H1 (cell line): ENCODE results near the gene R3HCC1L. TPM values are rescaled to one million over a fixed set of nuclear protein-coding genes. Genes with fewer than 3 reads are reported as not detected.

ENCODE experiments used
- CTCF ChIA-PET: fragments of 300-600 bp; sonication (Branson Sonifier 250); formaldehyde crosslinking; loops from one replicate; lab custom pipeline; 2021; ENCODE audit not compliant: partially characterized antibody; lab: Charles Lee
- POLR2A ChIA-PET: fragments of 300-600 bp; sonication (Branson Sonifier 250); formaldehyde crosslinking; loops from one replicate; lab custom pipeline; 2021; ENCODE audit warnings: inconsistent platforms; ENCODE audit not compliant: partially characterized antibody; lab: Charles Lee
- DNase-seq, 2 experiments: peaks; one replicate each; pipeline versions ENCODE4 v3.0.0 to v3.0.0-alpha.2; 2010 to 2022; ENCODE audit warnings: low spot score in 2 of 2, low read depth in 1 of 2, mixed read lengths in 1 of 2
- FAIRE-seq: peaks from 2 replicates; lab custom pipeline; 2011; peaks lifted over from hg19 to GRCh38; lab: Jason Lieb, UNC
- H2AFZ ChIP-seq: 2 replicates; pipeline ENCODE4 v1.8.1; 2012; ENCODE audit warnings: low read length, inconsistent platforms
- H2AK5ac ChIP-seq: 2 replicates; pipeline ENCODE4 v1.6.1; 2013; ENCODE audit warnings: low read depth, low read length
- H2BK120ac ChIP-seq: replicated peaks from 2 replicates; pipeline ENCODE3; 2013; ENCODE audit warnings: low read depth, low read length, inconsistent platforms
- H2BK12ac ChIP-seq: 2 replicates; pipeline ENCODE4 v1.6.1; 2013; ENCODE audit warnings: low read depth, low read length
- H2BK15ac ChIP-seq: 2 replicates; pipeline ENCODE4 v1.6.1; 2013; ENCODE audit warnings: low read length
- H2BK20ac ChIP-seq: 2 replicates; pipeline ENCODE4 v1.6.1; 2013; ENCODE audit warnings: low read length
- H2BK5ac ChIP-seq: 2 replicates; pipeline ENCODE4 v1.6.1; 2013; ENCODE audit warnings: low read depth, low read length
- H3K14ac ChIP-seq: 2 replicates; pipeline ENCODE4 v1.6.1; 2013; ENCODE audit warnings: inconsistent platforms; ENCODE audit not compliant: insufficient read length
- H3K18ac ChIP-seq: 2 replicates; pipeline ENCODE4 v1.6.1; 2013; ENCODE audit warnings: low read length; ENCODE audit errors: extremely low read depth
- H3K23ac ChIP-seq: 2 replicates; pipeline ENCODE4 v1.6.1; 2013; ENCODE audit warnings: inconsistent platforms; ENCODE audit not compliant: insufficient read length
- H3K23me2 ChIP-seq: 2 replicates; pipeline ENCODE4 v1.6.1; 2013; ENCODE audit warnings: low read depth, low read length
- H3K27ac ChIP-seq: 2 replicates; pipeline ENCODE4 v1.6.1; 2011; ENCODE audit warnings: low read depth, low read length, inconsistent platforms
- H3K27me3 ChIP-seq, 4 experiments: replicated peaks in 1 of 4; 1 replicate in 1 of 4; 2 replicates in 3 of 4; pipeline versions ENCODE4 v1.6.1 to v1.8.1; 2011 to 2013; ENCODE audit warnings: low read length in 3 of 4, mild to moderate bottlenecking in 3 of 4, inconsistent platforms in 2 of 4, mixed read lengths in 2 of 4, moderate library complexity in 1 of 4; ENCODE audit not compliant: control insufficient read depth in 3 of 4, insufficient read depth in 3 of 4; ENCODE audit errors: extremely low read depth in 1 of 4
- H3K36me3 ChIP-seq, 4 experiments: 2 replicates each; pipeline versions ENCODE4 v1.6.1 to v1.8.1; 2011 to 2013; ENCODE audit warnings: mild to moderate bottlenecking in 4 of 4, low read length in 3 of 4, moderate library complexity in 2 of 4, control low read depth in 1 of 4, inconsistent platforms in 1 of 4; ENCODE audit not compliant: insufficient read depth in 4 of 4, control insufficient read depth in 2 of 4
- H3K4ac ChIP-seq: replicated peaks from 2 replicates; pipeline ENCODE3; 2013; ENCODE audit warnings: low read length, low read depth, mixed read lengths, inconsistent platforms; ENCODE audit not compliant: insufficient read length
- H3K4me1 ChIP-seq, 4 experiments: replicated peaks in 1 of 4; 1 replicate in 1 of 4; 2 replicates in 3 of 4; pipeline versions ENCODE4 v1.6.1 to v1.8.1; 2011 to 2013; ENCODE audit warnings: low read length in 3 of 4, inconsistent platforms in 2 of 4, mixed read lengths in 1 of 4; ENCODE audit not compliant: insufficient read depth in 4 of 4, control insufficient read depth in 3 of 4
- H3K4me2 ChIP-seq, 2 experiments: 2 replicates each; pipeline versions ENCODE4 v1.6.1 to v1.8.1; 2011 to 2013; ENCODE audit warnings: low read depth in 2 of 2, low read length in 2 of 2, control low read depth in 1 of 2, inconsistent platforms in 1 of 2, mild to moderate bottlenecking in 1 of 2; ENCODE audit not compliant: insufficient read depth in 1 of 2
- H3K4me3 ChIP-seq, 4 experiments: fragments of 200-600, 300-600 bp in 1 of 4; sonication (generic), shearing (Covaris generic), sonication (Bioruptor Twin) in 1 of 4; 2 replicates each; pipeline versions ENCODE4 v1.5.1 to v1.8.1; 2011 to 2016; ENCODE audit warnings: low read length in 4 of 4, low read depth in 3 of 4, control low read depth in 2 of 4, inconsistent platforms in 2 of 4, mild to moderate bottlenecking in 2 of 4, mixed read lengths in 1 of 4, moderate library complexity in 1 of 4; ENCODE audit not compliant: insufficient read depth in 2 of 4; ENCODE audit errors: extremely low read depth in 1 of 4
- H3K56ac ChIP-seq: replicated peaks from 2 replicates; pipeline ENCODE3; 2013; ENCODE audit warnings: low read depth, mild to moderate bottlenecking, mixed read lengths, low read length, inconsistent platforms; ENCODE audit not compliant: insufficient read length
- H3K79me1 ChIP-seq: 2 replicates; pipeline ENCODE4 v1.6.1; 2013; ENCODE audit warnings: low read depth, low read length, control low read depth
- H3K79me2 ChIP-seq, 2 experiments: 2 replicates each; pipeline versions ENCODE4 v1.6.1 to v1.8.1; 2012 to 2013; ENCODE audit warnings: low read length in 2 of 2, mild to moderate bottlenecking in 2 of 2, inconsistent platforms in 1 of 2; ENCODE audit not compliant: insufficient read depth in 2 of 2, control insufficient read depth in 1 of 2
- H3K9ac ChIP-seq, 4 experiments: replicated peaks in 1 of 4; 1 replicate in 1 of 4; 2 replicates in 3 of 4; pipeline versions ENCODE4 v1.6.1 to v1.8.1; 2011 to 2013; ENCODE audit warnings: low read depth in 3 of 4, low read length in 3 of 4, control low read depth in 2 of 4, mild to moderate bottlenecking in 2 of 4, moderate library complexity in 2 of 4, inconsistent platforms in 1 of 4; ENCODE audit errors: extremely low read depth in 1 of 4
- H3K9me3 ChIP-seq, 2 experiments: 2 replicates each; pipeline versions ENCODE4 v1.6.1 to v1.8.1; 2012 to 2013; ENCODE audit warnings: mild to moderate bottlenecking in 2 of 2, moderate library complexity in 2 of 2, control low read depth in 1 of 2, inconsistent platforms in 1 of 2, low read depth in 1 of 2, low read length in 1 of 2, mixed read lengths in 1 of 2; ENCODE audit not compliant: insufficient read depth in 2 of 2
- H4K20me1 ChIP-seq, 2 experiments: replicated peaks in 1 of 2; 2 replicates each; pipeline versions ENCODE3 to v1.8.1; 2011 to 2013; ENCODE audit warnings: inconsistent platforms in 2 of 2, low read length in 2 of 2, mild to moderate bottlenecking in 1 of 2; ENCODE audit not compliant: insufficient read depth in 2 of 2, control insufficient read depth in 1 of 2
- H4K5ac ChIP-seq: 2 replicates; pipeline ENCODE4 v1.6.1; 2013; ENCODE audit warnings: low read length, low read depth, mixed read lengths, inconsistent platforms; ENCODE audit not compliant: insufficient read length
- H4K8ac ChIP-seq: 2 replicates; pipeline ENCODE4 v1.8.0; 2013; ENCODE audit warnings: mild to moderate bottlenecking, moderate library complexity, low read length, inconsistent platforms; ENCODE audit not compliant: insufficient read depth; ENCODE audit errors: extremely low read depth
- H4K91ac ChIP-seq: replicated peaks from 2 replicates; pipeline ENCODE3; 2013; ENCODE audit warnings: low read length, mixed read lengths, inconsistent platforms; ENCODE audit not compliant: insufficient read length
- ASH2L ChIP-seq: fragments of 200-600, 300-600 bp; sonication (generic); IDR thresholded peaks from one replicate; pipeline ENCODE4 v1.7.1; 2017; ENCODE audit warnings: low read length
- BRCA1 ChIP-seq: IDR thresholded peaks from 2 replicates; pipeline ENCODE4 v1.6.1; 2012; ENCODE audit warnings: low read depth, low read length, improper control_type of control experiment
- E2F6 ChIP-seq: IDR thresholded peaks from 2 replicates; pipeline ENCODE4 v1.6.1; 2012; ENCODE audit warnings: inconsistent platforms
- JUN ChIP-seq: IDR thresholded peaks from 2 replicates; pipeline ENCODE4 v1.6.1; 2011; ENCODE audit warnings: low read depth, mild to moderate bottlenecking, improper control_type of control experiment, low read length
- NRF1 ChIP-seq: IDR thresholded peaks from 2 replicates; pipeline ENCODE4 v1.6.1; 2011; ENCODE audit warnings: mild to moderate bottlenecking, low read depth, low read length, improper control_type of control experiment
- PHF8 ChIP-seq: fragments of 200-600 bp; sonication (generic); conservative IDR thresholded peaks from 2 replicates; pipeline ENCODE4 v1.7.1; 2012; ENCODE audit warnings: low read depth, mild to moderate bottlenecking, inconsistent platforms, low read length, moderate library complexity
- RAD21 ChIP-seq, 2 experiments: IDR thresholded peaks in 1 of 2; conservative IDR thresholded peaks in 1 of 2; 2 replicates each; pipeline ENCODE4 v1.6.1; 2011; ENCODE audit warnings: low read depth in 2 of 2, low read length in 2 of 2, improper control_type of control experiment in 1 of 2, inconsistent platforms in 1 of 2, mild to moderate bottlenecking in 1 of 2, moderate library complexity in 1 of 2
- RNF2 ChIP-seq: fragments of 200-900, 300-1000 bp; sonication (generic); IDR thresholded peaks from 2 replicates; pipeline ENCODE4 v1.7.1; 2016; ENCODE audit warnings: borderline replicate concordance, low read depth, mild to moderate bottlenecking, antibody characterized with exemption, low read length; ENCODE audit not compliant: poor library complexity, severe bottlenecking; ENCODE audit errors: missing control alignments
- SIX5 ChIP-seq: IDR thresholded peaks from 2 replicates; pipeline ENCODE4 v1.6.1; 2011; ENCODE audit warnings: mild to moderate bottlenecking, low read depth, low read length
- SP2 ChIP-seq: IDR thresholded peaks from 2 replicates; pipeline ENCODE4 v1.6.1; 2012; ENCODE audit warnings: mild to moderate bottlenecking, low read length, inconsistent platforms
- TEAD4 ChIP-seq: IDR thresholded peaks from 2 replicates; pipeline ENCODE4 v1.6.1; 2012; ENCODE audit warnings: low read depth, low read length, inconsistent platforms, mixed read lengths
- WGBS, 2 experiments: shearing (Covaris generic) in 1 of 2; methylation state at CpG; one replicate each; pipeline versions ENCODE4 v1.1.6 to v1.1.7; 2013 to 2015; ENCODE audit warnings: low lambda C conversion rate in 2 of 2, mixed read lengths in 2 of 2, inconsistent platforms in 1 of 2, low coverage in 1 of 2, missing lambda C conversion rate in 1 of 2; ENCODE audit not compliant: insufficient replicate concordance in 2 of 2, insufficient coverage in 1 of 2, insufficient read length in 1 of 2; ENCODE audit errors: extremely low coverage in 1 of 2, missing lambda C conversion rate in 1 of 2; 5-methylcytosine and 5-hydroxymethylcytosine counted together
- polyA plus RNA-seq, 7 experiments: library from polyadenylated mRNA; depleted of rRNA in 3 of 7; stranded (reverse) in 5 of 7; unstranded in 2 of 7; fragments of >200 nt in 5 of 7; fragments of 200-250 nt in 2 of 7; gene quantifications; 1 replicate in 5 of 7; 2 replicates in 1 of 7; 4 replicates in 1 of 7; pipeline versions ENCODE4 v1.2.1 to v1.2.3, GENCODE V29; 2011 to 2013; ENCODE audit warnings: missing spikeins in 2 of 7, mixed read lengths in 2 of 7
- total RNA-seq: library from RNA; stranded (reverse); fragmentation: NEBNext Ultra II Directional; extraction: Animal tissue kit (Norgen Biotek cat#: 25700); gene quantifications from 2 replicates; pipeline ENCODE4 v1.2.1, GENCODE V29; 2021

The R3HCC1L gene
- total and polyA plus RNA-seq, 2 of the 8 experiments (the other 6 are each of a cell fraction or from before 2014, with no cell fraction given) = 6.9 to 13.9 TPM

GRCh38 chr10:98246911-98247805 lies 112.7 kb downstream of the R3HCC1L start:
- H2BK120ac ChIP-seq = no peak overlapping the region
- no peak overlapping the region for H3K9ac ChIP-seq
- ChIA-PET POLR2A (no interaction called here), CTCF (interaction anchor here (1.5 to 6.6 kb wide), 3 partner anchors 16 to 85 kb away, joined by 4 to 44 read pairs (median 7); no protein-coding TSS in a partner anchor)
- no peak overlapping the region for H2BK20ac ChIP-seq
- H3K36me3 ChIP-seq = peaks cover 0 to 15% (median 8%) of the 10 kb centered on the region in 4 experiments; a peak in 6 of 8 replicates
- H3K4me1 ChIP-seq = peaks cover 0 to 5% (median under 1%) of the 10 kb centered on the region in 4 experiments; a peak in 2 of 7 replicates
- no peak overlapping the region for H3K56ac ChIP-seq
- H3K79me2 ChIP-seq = no peaks in the 10 kb centered on the region
- H3K79me1 ChIP-seq = no peaks in the 10 kb centered on the region
- H3K4ac ChIP-seq = no peak overlapping the region
- H2AK5ac ChIP-seq = no peak overlapping the region
- H3K27me3 ChIP-seq = no peaks in the 10 kb centered on the region
- H2BK12ac ChIP-seq = no peak overlapping the region
- H3K23me2 ChIP-seq = no peaks in the 10 kb centered on the region
- H3K4me3 ChIP-seq = no peak overlapping the region
- no peak overlapping the region for H4K5ac ChIP-seq
- no peaks in the 10 kb centered on the region for H3K9me3 ChIP-seq
- H3K4me2 ChIP-seq = no peak overlapping the region
- H4K91ac ChIP-seq = no peak overlapping the region
- DNase-seq (no peak), FAIRE-seq (no peak)
- H4K20me1 ChIP-seq = no peaks in the 10 kb centered on the region
- H2BK5ac ChIP-seq = no peak overlapping the region
- no peak overlapping the region for H3K18ac ChIP-seq
- H3K14ac ChIP-seq = no peak overlapping the region
- H3K27ac ChIP-seq = no peak overlapping the region
- H2BK15ac ChIP-seq = no peak overlapping the region
- H3K23ac ChIP-seq = no peak overlapping the region
- no peak overlapping the region for H2AFZ ChIP-seq
- no peak overlapping the region for H4K8ac ChIP-seq
- 90% methylated on average over 6 of the region's 6 CpGs; no CpG with 5 or more reads in 1 of the 2 experiments for WGBS, 2 experiments
- TF ChIP-seq RAD21 (IDR thresholded peaks at IDR 0.05 in 1 of 2, conservative IDR thresholded peaks at IDR 0.05 in 1 of 2; ENCODE audit: low read depth in 2 of 2, low read length in 2 of 2) (no peak), PHF8 (no peak), NRF1 (no peak), RNF2 (no peak), BRCA1 (no peak), ASH2L (no peak), SP2 (no peak), E2F6 (no peak), JUN (no peak), SIX5 (no peak), TEAD4 (no peak)
